ENCODE measurements around the gene RASSF5. TPM values are rescaled to one million over a fixed set of nuclear protein-coding genes. Genes with fewer than 3 reads are reported as not detected.

The RASSF5 gene
- polyA plus RNA-seq, 1 donor (not counting 4 experiments of a cell fraction or from before 2014, with no cell fraction given), result 2.4 TPM

GRCh38 chr1:206472454-206472853 lies 34.9 kb upstream of the RASSF5 start:
- TF ChIP-seq EZH2 (IDR thresholded peaks at IDR 0.05; ENCODE audit: low read length), result no peak
- no peak for TF ChIP-seq CTCF (optimal IDR thresholded peaks at IDR 0.05 in 1 of 3, IDR thresholded peaks at IDR 0.05 in 1 of 3, conservative IDR thresholded peaks at IDR 0.05 in 1 of 3; ENCODE audit: extremely low read depth in 1 of 3, insufficient read depth in 2 of 3, low read length in 3 of 3)
- H3K9ac ChIP-seq (ENCODE audit: control insufficient read depth, extremely low read depth, insufficient read depth, low read length), result no peak overlapping the region
- no peak overlapping the region for H3K27ac ChIP-seq (ENCODE audit: control insufficient read depth, insufficient read depth, low read length)
- FAIRE-seq (no peak), DNase-seq (ENCODE audit: low read depth, low spot score) (no peak)
- H3K4me1 ChIP-seq (ENCODE audit: control insufficient read depth, extremely low read depth, insufficient read depth, low read length), result peaks cover 20% of the 10 kb centered on the region
- H3K79me2 ChIP-seq (ENCODE audit: control insufficient read depth, insufficient read depth, low read length), result no peaks in the 10 kb centered on the region
- H3K36me3 ChIP-seq (ENCODE audit: control insufficient read depth in 2 of 2, extremely low read depth in 1 of 2, insufficient read depth in 2 of 2, low read length in 2 of 2), result peaks cover 3 to 11% of the 10 kb centered on the region in 2 experiments
- H3K4me3 ChIP-seq (ENCODE audit: control insufficient read depth in 2 of 3, extremely low read depth in 1 of 3, insufficient read depth in 2 of 3, low read depth in 1 of 3, low read length in 3 of 3), result no peak overlapping the region
- no peaks in the 10 kb centered on the region for H3K9me1 ChIP-seq (ENCODE audit: control insufficient read depth, extremely low read depth, insufficient read depth, low read length)
- H2AFZ ChIP-seq (ENCODE audit: control insufficient read depth, low read length), result no peak overlapping the region
- no peaks in the 10 kb centered on the region for H3K9me3 ChIP-seq (ENCODE audit: control insufficient read depth, low read depth, low read length)
- dilution Hi-C loops (cut with MboI; ENCODE audit: extremely low pct_ligation_motif_present, low sequenced_read_pairs), result no loop called here
- no peaks in the 10 kb centered on the region for H4K20me1 ChIP-seq (ENCODE audit: control insufficient read depth, extremely low read depth, insufficient read depth, low read length)
- no peak overlapping the region for H3K4me2 ChIP-seq (ENCODE audit: control insufficient read depth, extremely low read depth, insufficient read depth, low read depth, low read length)
- H3K27me3 ChIP-seq (ENCODE audit: control insufficient read depth, extremely low read depth, insufficient read depth, low read length), result no peaks in the 10 kb centered on the region

DNA sequence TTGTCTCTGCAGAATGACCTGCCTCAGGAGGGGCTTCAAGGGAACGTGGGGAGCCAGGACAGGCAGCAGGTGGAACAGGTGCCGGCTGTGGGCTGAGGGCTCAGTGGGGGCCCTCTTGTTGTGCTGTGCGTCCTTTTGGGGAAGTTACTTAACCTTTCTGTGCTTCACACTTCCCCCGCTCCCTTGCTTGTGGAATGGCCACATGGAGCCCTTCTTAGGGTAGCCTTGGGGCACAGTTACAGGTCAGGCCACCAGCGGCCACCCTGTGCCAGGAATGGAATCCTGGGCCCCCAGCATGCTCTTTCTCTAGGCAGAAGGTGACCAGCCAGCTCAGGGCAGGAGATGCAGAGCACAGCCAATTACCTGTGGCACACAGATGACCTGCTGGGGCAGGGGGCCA lies 34.4 kb upstream of the RASSF5 start:
- Histone ChIP-seq H3K4me2 (ENCODE audit: control insufficient read depth, extremely low read depth, insufficient read depth, low read depth, low read length) (no peak overlapping the region), H3K36me3 (ENCODE audit: control insufficient read depth in 2 of 2, extremely low read depth in 1 of 2, insufficient read depth in 2 of 2, low read length in 2 of 2) (peaks cover 3 to 12% of the 10 kb centered on the region in 2 experiments)
- dilution Hi-C loops (cut with MboI; ENCODE audit: extremely low pct_ligation_motif_present, low sequenced_read_pairs), result no loop called here

More for the DNA sequence above, 34.4 kb upstream of the RASSF5 start:
- Histone ChIP-seq H3K4me1 (ENCODE audit: control insufficient read depth, extremely low read depth, insufficient read depth, low read length) (peaks cover 22% of the 10 kb centered on the region), H3K9me1 (ENCODE audit: control insufficient read depth, extremely low read depth, insufficient read depth, low read length) (no peaks in the 10 kb centered on the region), H2AFZ (ENCODE audit: control insufficient read depth, low read length) (no peak overlapping the region), H3K9me3 (ENCODE audit: control insufficient read depth, low read depth, low read length) (no peaks in the 10 kb centered on the region), H4K20me1 (ENCODE audit: control insufficient read depth, extremely low read depth, insufficient read depth, low read length) (no peaks in the 10 kb centered on the region), H3K9ac (ENCODE audit: control insufficient read depth, extremely low read depth, insufficient read depth, low read length) (no peak overlapping the region), H3K4me3 (ENCODE audit: control insufficient read depth in 2 of 3, extremely low read depth in 1 of 3, insufficient read depth in 2 of 3, low read depth in 1 of 3, low read length in 3 of 3) (no peak overlapping the region), H3K79me2 (ENCODE audit: control insufficient read depth, insufficient read depth, low read length) (no peaks in the 10 kb centered on the region), H3K27ac (ENCODE audit: control insufficient read depth, insufficient read depth, low read length) (no peak overlapping the region), H3K27me3 (ENCODE audit: control insufficient read depth, extremely low read depth, insufficient read depth, low read length) (no peaks in the 10 kb centered on the region)
- FAIRE-seq, result no peak
- TF ChIP-seq EZH2 (IDR thresholded peaks at IDR 0.05; ENCODE audit: low read length), result no peak
- TF ChIP-seq CTCF (optimal IDR thresholded peaks at IDR 0.05 in 1 of 3, IDR thresholded peaks at IDR 0.05 in 1 of 3, conservative IDR thresholded peaks at IDR 0.05 in 1 of 3; ENCODE audit: extremely low read depth in 1 of 3, insufficient read depth in 2 of 3, low read length in 3 of 3), result no peak
- no peak for DNase-seq (ENCODE audit: low read depth, low spot score)

Measured in keratinocyte (primary cell).